Heart left ventricle (tissue), 13 donors: Measurements from ENCODE around the gene ZNF43.
"Not testable (repeated sequence)": the region's sequence is repeated elsewhere in the genome, so short reads cannot be mapped to it uniquely, and the experiment has no call there.

Experiments used
- POLR2A ChIP-seq, 2 donors: fragments of 450-650 bp; IDR thresholded peaks; one replicate each; pipeline ENCODE4 v1.6.1; 2017; ENCODE audit warnings: antibody characterized with exemption in 2 of 2, mild to moderate bottlenecking in 2 of 2, moderate library complexity in 2 of 2
- TF ChIP-seq, protein P1 (sequence below), 12 donors: fragments of 200-600 bp; sonication (generic) in 4 of 12; IDR thresholded peaks; one replicate each; pipeline versions ENCODE4 v1.5.0 to v1.8.0; 2018 to 2022; ENCODE audit warnings: antibody characterized with exemption in 12 of 12, mild to moderate bottlenecking in 5 of 12
- donor health status: ischemic (EF 13 %, LVEDD 7.1; RV severe dilation, severe dysfunction).
- donor health status: DM: no; HTN: yes; CAD: no.
- donor health status: DM: no; HTN: no; CAD: no.
- donor health status: ischemic (EF 25% LVEDD 6.9; RV normal size, moderate dysfunction).
- donor health status: ischemic (EF 25% LVEDD 5.7; RV mildly dilated, moderate dysfunction).
- donor health status: ischemic (EF 35%, LVEDD 5.7; RV mildly dilated, moderate dysfunction).
- donor health status: nonischemic (EF 11% LVEDD 7.7; RV severe dilation, severe dysfunction).
- donor health status: DM: yes; HTN: yes; CAD: no.
- donor health status: PGD.
- donor health status: ischemic (EF 29% LVEDD 5.4; RV normal size, mild dysfunction).
- donor health status: nonischemic (EF 23%, LVEDD 6.1; RV moderate dilation, normal function).

DNA sequence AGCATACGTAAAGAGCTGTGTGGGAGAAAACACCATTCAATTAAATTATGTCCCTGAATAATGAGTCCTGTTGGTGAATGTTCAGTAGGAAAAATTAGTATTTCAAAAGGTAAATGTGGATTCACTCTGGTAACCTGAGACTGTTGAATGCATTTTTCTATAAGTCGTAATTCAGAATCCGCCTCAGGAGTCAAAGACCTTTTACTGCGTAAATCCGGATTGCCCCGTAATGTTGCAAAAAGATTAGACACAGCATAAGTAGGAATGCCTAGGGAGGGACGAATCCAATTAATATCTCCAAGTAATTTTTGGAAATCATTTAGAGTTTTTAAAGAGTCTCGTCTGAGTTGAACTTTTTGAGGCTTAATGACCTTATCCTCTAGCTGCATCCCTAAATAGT lies 48.8 kb upstream of the ZNF43 start:
- TF ChIP-seq, protein P1, sequence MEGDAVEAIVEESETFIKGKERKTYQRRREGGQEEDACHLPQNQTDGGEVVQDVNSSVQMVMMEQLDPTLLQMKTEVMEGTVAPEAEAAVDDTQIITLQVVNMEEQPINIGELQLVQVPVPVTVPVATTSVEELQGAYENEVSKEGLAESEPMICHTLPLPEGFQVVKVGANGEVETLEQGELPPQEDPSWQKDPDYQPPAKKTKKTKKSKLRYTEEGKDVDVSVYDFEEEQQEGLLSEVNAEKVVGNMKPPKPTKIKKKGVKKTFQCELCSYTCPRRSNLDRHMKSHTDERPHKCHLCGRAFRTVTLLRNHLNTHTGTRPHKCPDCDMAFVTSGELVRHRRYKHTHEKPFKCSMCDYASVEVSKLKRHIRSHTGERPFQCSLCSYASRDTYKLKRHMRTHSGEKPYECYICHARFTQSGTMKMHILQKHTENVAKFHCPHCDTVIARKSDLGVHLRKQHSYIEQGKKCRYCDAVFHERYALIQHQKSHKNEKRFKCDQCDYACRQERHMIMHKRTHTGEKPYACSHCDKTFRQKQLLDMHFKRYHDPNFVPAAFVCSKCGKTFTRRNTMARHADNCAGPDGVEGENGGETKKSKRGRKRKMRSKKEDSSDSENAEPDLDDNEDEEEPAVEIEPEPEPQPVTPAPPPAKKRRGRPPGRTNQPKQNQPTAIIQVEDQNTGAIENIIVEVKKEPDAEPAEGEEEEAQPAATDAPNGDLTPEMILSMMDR (IDR thresholded peaks at IDR 0.05) = not testable (repeated sequence)
- not testable (repeated sequence) for TF ChIP-seq POLR2A (IDR thresholded peaks at IDR 0.05)
